Measurements from ENCODE around the gene RHNO1.

RHNO1 gene

DNA sequence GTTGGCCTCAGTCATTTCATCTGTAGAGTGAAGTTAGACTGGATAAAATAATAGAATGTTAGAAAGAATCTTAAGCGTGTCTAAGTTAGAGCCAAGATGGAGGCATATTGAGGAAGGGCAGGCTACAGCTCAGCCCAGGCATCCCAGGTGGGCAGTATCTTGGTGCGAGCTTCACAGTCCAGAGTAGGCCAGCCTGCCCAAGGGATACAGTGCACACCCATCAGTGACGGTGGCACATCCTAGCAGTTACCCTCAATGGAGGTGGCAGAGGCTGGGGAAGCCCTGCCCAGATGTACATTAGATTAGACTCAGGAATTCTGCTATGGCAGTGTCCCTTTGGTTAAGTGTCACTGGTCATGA is 35.2 kb downstream of the RHNO1 start:
- DNase-seq, result no peak

DNA sequence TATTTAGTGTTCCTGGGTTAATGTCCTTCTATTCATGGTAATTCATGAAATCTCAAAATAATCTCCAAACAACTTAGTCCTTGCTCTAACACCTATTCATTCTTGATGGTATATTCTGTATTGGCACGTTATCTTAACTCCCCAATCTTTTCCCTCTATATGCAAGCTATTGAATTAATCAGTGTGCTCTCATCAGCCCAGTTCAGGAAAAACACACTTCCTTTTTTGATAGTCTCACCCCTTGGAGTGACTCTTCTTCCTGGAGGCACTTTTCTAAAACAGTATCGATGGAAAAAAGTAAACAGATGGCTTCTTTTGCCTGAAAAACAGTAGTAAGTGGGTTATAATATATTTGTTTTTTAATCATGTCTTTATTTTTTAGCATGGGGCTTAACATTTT is 42.2 kb downstream of the RHNO1 start:
- no peak for DNase-seq

GRCh38 chr12:2922329-2922728 is 45.3 kb downstream of the RHNO1 start:
- DNase-seq, result no peak

GRCh38 chr12:2923057-2923456 is 46.0 kb downstream of the RHNO1 start:
- DNase-seq, result no peak

DNA sequence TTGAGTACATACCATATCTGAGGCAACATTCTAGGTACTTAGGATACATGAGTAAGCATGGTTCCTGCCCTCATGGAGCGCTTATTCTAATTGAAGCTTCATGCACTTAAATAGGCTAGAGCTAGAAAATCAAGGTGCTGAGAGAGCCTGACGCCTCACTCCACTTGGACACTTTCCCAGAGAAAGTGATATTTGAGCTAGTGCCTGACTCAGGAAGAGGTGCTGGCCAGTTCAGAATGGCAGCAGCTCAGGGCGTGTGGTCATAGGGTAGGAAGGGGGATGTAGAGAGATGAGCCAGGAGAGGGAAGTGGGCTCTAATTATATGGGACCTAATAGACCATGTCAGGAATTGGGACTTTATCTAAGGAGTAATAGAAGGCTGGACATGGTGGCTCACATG is 47.0 kb downstream of the RHNO1 start:
- DNase-seq, result no peak

- peak; percentile 19 for DNase-seq
Measured at GRCh38 chr12:2925322-2925995, 48.4 kb downstream of the RHNO1 start.

DNA sequence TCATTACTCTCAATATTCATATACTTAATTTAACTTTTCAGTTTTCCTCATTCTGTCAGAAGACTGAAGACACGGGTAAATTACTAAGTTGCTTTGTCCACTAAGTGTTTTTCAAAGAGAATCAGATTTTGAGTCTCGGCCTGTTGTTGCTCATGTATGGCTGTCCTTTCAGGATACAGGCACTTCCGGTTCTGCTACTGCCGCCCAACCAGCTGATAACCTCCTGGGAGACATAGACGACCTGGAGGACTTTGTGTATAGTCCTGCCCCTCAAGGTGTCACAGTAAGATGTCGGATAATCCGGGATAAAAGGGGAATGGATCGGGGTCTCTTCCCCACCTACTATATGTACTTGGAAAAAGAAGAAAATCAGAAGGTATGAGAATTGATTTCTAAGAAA is 53.8 kb downstream of the RHNO1 start:
- no peak for DNase-seq

GRCh38 chr12:2933586-2933985 is 56.6 kb downstream of the RHNO1 start:
- no peak for DNase-seq

DNA sequence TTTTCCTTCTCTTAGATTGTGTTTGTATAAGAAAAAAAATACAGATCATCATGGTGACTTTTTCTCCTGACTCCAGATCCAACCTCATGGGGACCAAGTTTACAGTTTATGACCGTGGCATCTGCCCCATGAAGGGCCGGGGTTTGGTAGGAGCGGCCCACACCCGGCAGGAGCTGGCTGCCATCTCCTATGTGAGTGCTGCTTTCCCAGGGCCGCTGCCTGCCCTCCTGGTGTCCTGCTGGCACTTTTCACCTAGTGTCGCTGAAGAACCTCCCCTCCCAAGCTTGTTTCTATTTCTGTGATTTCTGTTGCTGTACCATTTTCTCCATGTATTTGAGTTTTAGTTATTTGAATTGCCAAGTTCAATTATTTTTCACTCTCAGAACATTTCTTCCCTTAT is 57.3 kb downstream of the RHNO1 start:
- no peak for DNase-seq

- DNase-seq, result no peak
Measured at GRCh38 chr12:2936301-2936700, 59.3 kb downstream of the RHNO1 start.

DNA sequence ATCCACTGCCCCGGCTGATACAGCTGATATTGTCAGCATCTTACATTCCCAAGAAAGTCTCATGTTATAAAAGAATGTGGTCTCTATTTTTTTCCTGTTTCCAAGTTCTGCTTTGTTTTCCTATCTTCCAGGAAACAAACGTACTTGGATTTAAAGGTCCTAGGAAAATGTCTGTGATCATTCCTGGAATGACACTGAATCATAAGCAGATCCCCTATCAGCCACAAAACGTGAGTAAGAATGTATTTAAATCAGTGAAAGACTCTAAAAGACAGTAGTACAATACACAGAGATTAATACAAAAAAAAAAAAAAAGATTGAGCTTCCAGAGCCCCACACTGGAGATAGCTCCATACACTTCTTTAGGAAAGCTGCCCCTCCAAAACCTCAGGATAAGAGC is 60.5 kb downstream of the RHNO1 start:
- DNase-seq, result no peak

Data from DMS79 (cell line).